Erythroblast (primary cell): ENCODE measurements around the gene CHRNA4.

Experiments used
- GATA1 ChIP-seq: IDR thresholded peaks from 2 replicates; pipeline ENCODE4 v1.6.1; 2011; ENCODE audit warnings: low read depth, mild to moderate bottlenecking, control low read depth, low read length, moderate library complexity
- POLR2A ChIP-seq: IDR thresholded peaks from 2 replicates; pipeline ENCODE4 v1.6.1; 2011; ENCODE audit warnings: mild to moderate bottlenecking, low read length

DNA sequence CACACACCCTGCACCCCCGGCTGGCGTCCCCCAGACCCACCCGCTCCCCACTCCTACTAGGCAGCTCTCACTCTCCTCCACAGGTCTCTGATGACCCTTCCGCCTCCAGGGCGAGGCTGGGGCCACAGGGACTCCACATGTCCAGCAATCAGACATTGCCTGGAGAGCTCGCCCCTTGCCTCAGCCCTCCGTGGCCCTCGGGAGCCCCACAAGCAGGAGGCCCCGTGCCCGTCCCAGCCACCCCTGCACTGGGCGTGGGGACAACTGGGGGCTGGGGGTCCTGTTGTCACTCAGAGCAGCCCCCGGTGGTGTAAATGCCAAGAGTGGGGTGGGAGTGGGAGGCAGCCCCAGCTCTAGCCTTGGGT is 66.6 kb downstream of the CHRNA4 start:
- TF ChIP-seq POLR2A (no peak), GATA1 (no peak)
